A673 (cell line): ENCODE measurements around the gene PAQR5. TPM values are rescaled to one million over a fixed set of nuclear protein-coding genes. Genes with fewer than 3 reads are reported as not detected.

ENCODE experiments used
- BruUV-seq: library from RNA; stranded (reverse); fragments of 400-500 nt; replicated peaks from 2 replicates; lab custom pipeline; 2021; lab: Mats Ljungman, UMichigan
- CTCF ChIA-PET: fragments of 300-600 bp; sonication (Branson Sonifier 250); formaldehyde crosslinking; loops from one replicate; lab custom pipeline; 2022; ENCODE audit warnings: antibody characterized with exemption; lab: Charles Lee
- POLR2A ChIA-PET: fragments of 300-600 bp; sonication (Branson Sonifier 250); formaldehyde crosslinking; loops from one replicate; lab custom pipeline; 2022; ENCODE audit warnings: antibody characterized with exemption; ENCODE audit not compliant: low non-redundant PET; lab: Charles Lee
- DNase-seq: peaks from one replicate; pipeline ENCODE4 v3.0.0-alpha.2; 2015; ENCODE audit warnings: low spot score
- H3K27ac ChIP-seq: fragments of 200-600 bp; sonication (generic); 2 replicates; pipeline ENCODE4 v1.5.1; 2016; ENCODE audit warnings: mixed run types, low read depth, mild to moderate bottlenecking, mixed read lengths, antibody characterized with exemption, low read length; ENCODE audit not compliant: poor library complexity, severe bottlenecking
- H3K27me3 ChIP-seq: fragments of 200-600 bp; sonication (generic); replicated peaks from 2 replicates; pipeline ENCODE4 v1.6.1; 2017; ENCODE audit warnings: mixed run types, low read depth, mild to moderate bottlenecking, mixed read lengths, antibody characterized with exemption, low read length; ENCODE audit not compliant: insufficient read depth, poor library complexity
- H3K36me3 ChIP-seq: fragments of 200-600 bp; sonication (generic); 2 replicates; pipeline ENCODE4 v1.6.1; 2016; ENCODE audit warnings: mixed run types, mild to moderate bottlenecking, mixed read lengths, antibody characterized with exemption, low read length; ENCODE audit not compliant: insufficient read depth, poor library complexity, severe bottlenecking
- H3K4me1 ChIP-seq: fragments of 200-600 bp; sonication (generic); 2 replicates; pipeline ENCODE4 v1.6.1; 2017; ENCODE audit warnings: mixed run types, mild to moderate bottlenecking, mixed read lengths, antibody characterized with exemption, low read length; ENCODE audit not compliant: insufficient read depth, poor library complexity, severe bottlenecking
- H3K4me3 ChIP-seq: fragments of 200-600 bp; sonication (generic); 2 replicates; pipeline ENCODE4 v1.5.1; 2016; ENCODE audit warnings: low read depth, mixed run types, mild to moderate bottlenecking, mixed read lengths, low read length; ENCODE audit not compliant: poor library complexity, severe bottlenecking
- H3K9me3 ChIP-seq: fragments of 200-600 bp; sonication (generic); 2 replicates; pipeline ENCODE4 v1.6.1; 2016; ENCODE audit warnings: mixed run types, low read depth, mild to moderate bottlenecking, mixed read lengths, antibody characterized with exemption, low read length; ENCODE audit not compliant: poor library complexity, severe bottlenecking
- EZH2 ChIP-seq: fragments of 200-600 bp; sonication (generic); IDR thresholded peaks from 2 replicates; pipeline ENCODE4 v1.6.1; 2017; ENCODE audit warnings: borderline replicate concordance, low read depth, mild to moderate bottlenecking, mixed read lengths, antibody characterized with exemption, low read length; ENCODE audit not compliant: poor library complexity, severe bottlenecking
- intact Hi-C: fragments of 100-400 bp; cut with micrococcal nuclease; formaldehyde crosslinking; loops from one replicate; pipeline ENCODE4 v1.10.0; 2022; ENCODE audit not compliant: unreplicated experiment
- total RNA-seq: library from RNA; stranded (reverse); gene quantifications from 2 replicates; pipeline ENCODE4 v1.2.3, GENCODE V29; 2021
- TF ChIP-seq, protein P1 (sequence below): fragments of 300-800, 200-600 bp; sonication (generic); conservative IDR thresholded peaks from 2 replicates; pipeline ENCODE4 v1.5.1; 2017; ENCODE audit warnings: low read depth, mild to moderate bottlenecking, antibody characterized with exemption, low read length, moderate library complexity, mixed read lengths

The PAQR5 gene
- total RNA-seq, 1 experiment from 2014 or later, result 19.1 TPM

DNA sequence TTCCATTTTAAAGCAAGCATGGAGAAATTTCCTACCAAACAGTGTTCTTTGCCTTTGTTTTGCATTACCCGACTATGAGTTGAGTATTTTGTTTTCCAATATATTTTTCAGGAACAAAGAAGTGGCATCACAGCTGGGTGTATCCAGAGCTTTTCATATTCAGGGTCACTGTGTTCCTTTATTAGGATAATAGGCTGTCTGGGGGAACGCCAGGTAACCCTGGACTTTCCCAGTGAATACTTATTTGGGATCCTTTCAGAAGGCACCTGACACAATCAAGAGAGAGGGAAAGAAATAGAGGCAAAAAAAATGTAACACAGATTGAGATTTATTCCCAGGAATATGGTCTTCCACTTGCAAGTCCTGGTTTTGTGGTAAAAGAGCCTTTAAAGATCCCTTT lies 44.4 kb downstream of the PAQR5 start:
- Histone ChIP-seq H3K36me3 (no peaks in the 10 kb centered on the region), H3K4me3 (no peak overlapping the region), H3K9me3 (no peaks in the 10 kb centered on the region), H3K27ac (no peak overlapping the region), H3K4me1 (no peaks in the 10 kb centered on the region), H3K27me3 (no peaks in the 10 kb centered on the region)
- no peak for TF ChIP-seq EZH2
- TF ChIP-seq, protein P1, sequence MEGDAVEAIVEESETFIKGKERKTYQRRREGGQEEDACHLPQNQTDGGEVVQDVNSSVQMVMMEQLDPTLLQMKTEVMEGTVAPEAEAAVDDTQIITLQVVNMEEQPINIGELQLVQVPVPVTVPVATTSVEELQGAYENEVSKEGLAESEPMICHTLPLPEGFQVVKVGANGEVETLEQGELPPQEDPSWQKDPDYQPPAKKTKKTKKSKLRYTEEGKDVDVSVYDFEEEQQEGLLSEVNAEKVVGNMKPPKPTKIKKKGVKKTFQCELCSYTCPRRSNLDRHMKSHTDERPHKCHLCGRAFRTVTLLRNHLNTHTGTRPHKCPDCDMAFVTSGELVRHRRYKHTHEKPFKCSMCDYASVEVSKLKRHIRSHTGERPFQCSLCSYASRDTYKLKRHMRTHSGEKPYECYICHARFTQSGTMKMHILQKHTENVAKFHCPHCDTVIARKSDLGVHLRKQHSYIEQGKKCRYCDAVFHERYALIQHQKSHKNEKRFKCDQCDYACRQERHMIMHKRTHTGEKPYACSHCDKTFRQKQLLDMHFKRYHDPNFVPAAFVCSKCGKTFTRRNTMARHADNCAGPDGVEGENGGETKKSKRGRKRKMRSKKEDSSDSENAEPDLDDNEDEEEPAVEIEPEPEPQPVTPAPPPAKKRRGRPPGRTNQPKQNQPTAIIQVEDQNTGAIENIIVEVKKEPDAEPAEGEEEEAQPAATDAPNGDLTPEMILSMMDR, result no peak
- intact Hi-C loops, result no loop called here
- CTCF ChIA-PET, result no interaction called here
- BruUV-seq, result no TSS peak
- POLR2A ChIA-PET, result no interaction called here
- no peak for DNase-seq

DNA sequence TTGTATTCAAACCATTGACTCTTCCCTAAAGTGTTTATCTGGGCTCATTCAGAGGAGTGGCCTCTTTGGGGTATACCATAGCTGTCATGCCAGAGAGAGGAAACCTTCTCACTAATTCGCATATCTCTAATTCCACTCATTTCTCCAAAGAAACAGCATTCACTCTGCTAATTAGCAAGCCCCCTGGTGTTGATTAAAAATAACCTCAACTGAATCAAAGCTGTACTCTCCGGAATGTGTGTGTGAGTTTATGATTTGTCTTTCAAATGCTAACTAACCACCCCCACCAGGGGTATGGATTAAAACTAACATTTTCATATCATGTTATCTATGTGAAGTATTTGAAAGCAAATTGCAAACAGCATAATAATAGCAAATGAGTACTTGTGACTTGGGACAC lies 45.5 kb downstream of the PAQR5 start:
- ChIA-PET CTCF (no interaction called here), POLR2A (no interaction called here)
- no TSS peak for BruUV-seq
- intact Hi-C loops, result no loop called here
- no peaks in the 10 kb centered on the region for H3K9me3 ChIP-seq
- no peak overlapping the region for H3K27ac ChIP-seq
- H3K27me3 ChIP-seq, result no peaks in the 10 kb centered on the region
- H3K36me3 ChIP-seq, result no peaks in the 10 kb centered on the region
- H3K4me1 ChIP-seq, result no peaks in the 10 kb centered on the region
- H3K4me3 ChIP-seq, result no peak overlapping the region
- TF ChIP-seq, protein P1, result peak; percentile 26; the same call in 1 of the 2 replicates
- TF ChIP-seq EZH2, result no peak
- DNase-seq, result no peak

DNA sequence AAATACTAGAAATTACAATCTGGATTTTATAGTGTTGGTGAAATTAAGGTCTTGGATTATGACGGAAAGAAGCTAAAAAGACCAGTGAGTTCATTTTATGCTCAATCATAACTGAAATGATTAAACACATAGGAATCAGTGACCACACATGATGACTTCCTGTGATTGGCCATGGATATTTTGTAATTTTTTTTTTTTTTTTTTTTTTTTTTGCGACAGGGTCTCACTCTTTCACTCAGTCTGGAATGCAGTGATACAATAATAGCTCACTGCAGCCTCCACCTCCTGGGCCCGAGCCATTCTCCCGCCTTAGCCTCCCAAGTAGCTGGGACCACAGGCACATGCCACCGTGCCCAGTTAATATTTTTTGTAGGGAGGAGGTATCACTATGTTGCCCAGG lies 47.4 kb downstream of the PAQR5 start:
- intact Hi-C loops, result no loop called here
- TF ChIP-seq EZH2, result no peak
- TF ChIP-seq, protein P1, result no peak
- BruUV-seq, result no TSS peak
- Histone ChIP-seq H3K4me1 (no peaks in the 10 kb centered on the region), H3K4me3 (no peak overlapping the region), H3K36me3 (no peaks in the 10 kb centered on the region), H3K9me3 (no peaks in the 10 kb centered on the region), H3K27me3 (no peaks in the 10 kb centered on the region), H3K27ac (no peak overlapping the region)
- POLR2A ChIA-PET, result no interaction called here
- CTCF ChIA-PET, result no interaction called here
- no peak for DNase-seq
